Measurements from ENCODE around the gene AKAP17A. TPM values are rescaled to one million over a fixed set of nuclear protein-coding genes. Genes with fewer than 3 reads are reported as not detected.
A peak's percentile ranks its signal among the peaks of the same experiment; 100 is the strongest.

Gene AKAP17A
- total RNA-seq, 4 donors from 2014 or later = 34.3 to 67.2 (median 37.8) TPM

GRCh38 chrX:1581132-1581531 lies 10.3 kb upstream of the AKAP17A start:
- intact Hi-C loops (cut with DNase I; ENCODE audit: low total_unique reads) = no loop called here
- 29 to 30% methylated on average over 4 of the region's 4 CpGs for WGBS, 2 donors
- H3K4me3 ChIP-seq (ENCODE audit: low read depth, poor library complexity, severe bottlenecking) = no peak overlapping the region
- TF ChIP-seq CTCF (IDR thresholded peaks at IDR 0.05) (no peak), POLR2A (IDR thresholded peaks at IDR 0.05) (no peak)
- peak in 1 of 2 donors; percentile 41 for DNase-seq (ENCODE audit: low spot score in 2 of 2)

- TF ChIP-seq CTCF (IDR thresholded peaks at IDR 0.05) = no peak
- TF ChIP-seq POLR2A (IDR thresholded peaks at IDR 0.05) = no peak
- no peak overlapping the region for H3K4me3 ChIP-seq (ENCODE audit: low read depth, poor library complexity, severe bottlenecking)
- no peak for DNase-seq (ENCODE audit: low spot score in 2 of 2)
- 49 to 53% methylated on average over 27 of the region's 27 CpGs for WGBS, 2 donors
- intact Hi-C loops (cut with DNase I; ENCODE audit: low total_unique reads) = no loop called here
These were observed 8.5 kb upstream of the AKAP17A start for GRCh38 chrX:1582686-1583437.

GRCh38 chrX:1584237-1585011 lies 7.0 kb upstream of the AKAP17A start:
- intact Hi-C loops (cut with DNase I; ENCODE audit: low total_unique reads) = no loop called here
- no peak overlapping the region for H3K4me3 ChIP-seq (ENCODE audit: low read depth, poor library complexity, severe bottlenecking)
- TF ChIP-seq POLR2A (IDR thresholded peaks at IDR 0.05) = no peak
- no peak for DNase-seq (ENCODE audit: low spot score in 2 of 2)
- WGBS, 2 donors = 88 to 90% methylated on average over 8 of the region's 8 CpGs

GRCh38 chrX:1587161-1587560 lies 4.2 kb upstream of the AKAP17A start:
- peak in 1 of 2 donors; percentile 0 for DNase-seq (ENCODE audit: low spot score in 2 of 2)
- intact Hi-C loops (cut with DNase I; ENCODE audit: low total_unique reads) = no loop called here
- H3K4me3 ChIP-seq (ENCODE audit: low read depth, poor library complexity, severe bottlenecking) = no peak overlapping the region
- TF ChIP-seq CTCF (IDR thresholded peaks at IDR 0.05) (no peak), POLR2A (IDR thresholded peaks at IDR 0.05) (no peak)
- WGBS, 2 donors = 36 to 40% methylated on average over 5 of the region's 5 CpGs

- 84 to 89% methylated on average over 12 of the region's 12 CpGs for WGBS, 2 donors
- intact Hi-C loops (cut with DNase I; ENCODE audit: low total_unique reads) = no loop called here
- TF ChIP-seq CTCF (IDR thresholded peaks at IDR 0.05) = no peak
- no peak for TF ChIP-seq POLR2A (IDR thresholded peaks at IDR 0.05)
- DNase-seq (ENCODE audit: low spot score in 2 of 2) = peak; percentile 8 to 48
- no peak overlapping the region for H3K4me3 ChIP-seq (ENCODE audit: low read depth, poor library complexity, severe bottlenecking)
These were observed 1.9 kb upstream of the AKAP17A start for GRCh38 chrX:1589356-1590130.

Data from lower leg skin (tissue), 4 donors.